GM19438 (cell line): ENCODE results near the gene GOSR2.
"Not testable (repeated sequence)": the region's sequence is repeated elsewhere in the genome, so short reads cannot be mapped to it uniquely, and the experiment has no call there.

ENCODE experiments used
- ATAC-seq: cut with Tn5 transposase; IDR thresholded peaks from one replicate; pipeline ENCODE4 v1.9.1; 2021; ENCODE audit warnings: low read depth; ENCODE audit not compliant: unreplicated experiment

GOSR2 gene

DNA sequence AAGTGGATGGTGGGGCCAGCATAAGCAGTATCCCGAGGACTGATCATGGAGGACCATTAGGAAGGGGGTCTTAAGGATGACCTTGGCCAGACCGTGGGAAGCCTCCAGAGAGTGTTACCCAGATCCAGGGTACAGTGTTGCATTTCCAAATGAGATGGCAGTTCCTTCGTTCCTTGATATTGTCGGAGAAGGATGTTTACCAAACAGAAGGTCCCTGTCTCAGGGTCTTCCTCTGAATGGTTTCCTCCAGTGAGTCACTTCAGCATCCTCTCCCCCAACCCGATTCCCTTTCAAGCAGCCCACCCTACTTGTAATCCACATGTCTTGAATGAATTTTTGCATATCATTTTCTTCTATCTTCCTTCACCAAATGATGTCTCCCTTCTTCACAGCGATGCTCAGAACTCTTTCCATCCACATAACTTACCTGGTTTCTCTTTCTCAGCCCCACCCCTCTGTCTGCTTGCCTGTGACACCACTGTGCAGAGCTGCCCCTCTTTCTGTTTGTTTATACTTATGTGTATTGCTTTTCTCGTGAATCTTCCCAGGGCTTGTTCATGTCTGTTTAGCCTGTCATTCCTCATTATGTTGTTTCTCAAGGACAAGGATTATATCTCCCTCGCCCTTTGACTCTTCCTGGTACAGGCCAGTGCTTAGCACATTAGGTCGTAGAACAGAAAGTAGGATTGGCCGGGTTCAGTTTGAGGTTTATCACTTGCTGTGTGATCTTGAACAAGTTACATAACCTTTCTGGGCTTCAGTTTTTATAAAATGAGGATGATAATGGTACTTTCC, 5.7 kb downstream of the GOSR2 start:
- ATAC-seq = no peak

DNA sequence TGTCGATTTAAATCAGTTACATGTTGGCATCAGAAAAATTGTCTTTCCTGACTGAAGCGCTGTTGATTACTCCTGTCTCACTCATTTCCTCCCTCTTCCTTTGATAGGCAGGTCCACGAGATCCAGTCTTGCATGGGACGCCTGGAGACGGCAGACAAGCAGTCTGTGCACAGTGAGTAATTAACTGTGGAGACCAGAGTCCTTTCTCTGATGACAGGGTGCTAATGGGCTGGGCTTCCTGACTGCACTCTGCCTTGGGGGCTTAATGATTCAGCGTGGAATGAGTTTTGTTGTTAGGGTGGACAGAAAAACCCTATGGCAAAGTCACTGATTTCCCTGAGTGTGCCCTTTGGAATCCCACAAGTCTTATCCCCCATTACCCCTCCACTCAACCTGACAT, 6.5 kb downstream of the GOSR2 start:
- no peak for ATAC-seq

DNA sequence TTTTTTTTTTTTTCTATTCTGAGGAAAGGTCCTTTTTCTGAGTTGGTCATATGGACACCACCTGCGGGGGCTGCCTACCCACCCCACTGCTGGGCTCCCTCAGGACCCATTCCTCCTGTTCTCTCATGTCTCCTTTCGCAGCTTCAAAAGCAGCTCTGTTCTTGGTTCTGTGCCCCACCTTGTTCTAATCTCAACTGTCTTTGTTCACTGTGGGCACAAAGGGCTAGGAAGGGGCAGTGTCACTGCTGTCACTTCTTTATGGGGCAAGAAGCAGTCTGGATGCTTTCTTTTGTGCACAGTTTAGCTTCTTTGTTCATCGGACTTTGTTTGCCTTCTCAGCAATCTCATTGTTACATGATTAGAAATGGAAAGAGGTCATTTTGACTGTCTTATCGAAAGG, 7.1 kb downstream of the GOSR2 start:
- no peak for ATAC-seq

DNA sequence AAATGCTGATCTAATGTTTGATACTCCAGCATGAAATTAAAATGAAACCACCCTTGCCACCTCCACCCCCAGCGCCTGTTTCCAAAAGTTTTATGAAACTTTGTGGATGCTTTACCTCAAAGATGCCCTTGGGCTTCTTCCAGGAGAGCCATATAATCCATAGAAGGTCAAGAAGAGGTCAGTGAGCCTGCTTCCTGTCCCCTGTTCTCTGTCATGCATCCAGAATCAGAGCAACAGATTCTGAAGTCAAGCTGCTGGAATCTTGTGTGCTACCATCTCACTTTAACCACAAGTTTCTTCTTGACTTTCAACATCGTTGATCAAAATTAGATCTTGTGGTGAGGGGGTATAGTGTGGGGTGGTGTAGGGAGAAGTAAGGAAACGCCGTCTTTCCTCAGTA, 8.6 kb downstream of the GOSR2 start:
- ATAC-seq = no peak

DNA sequence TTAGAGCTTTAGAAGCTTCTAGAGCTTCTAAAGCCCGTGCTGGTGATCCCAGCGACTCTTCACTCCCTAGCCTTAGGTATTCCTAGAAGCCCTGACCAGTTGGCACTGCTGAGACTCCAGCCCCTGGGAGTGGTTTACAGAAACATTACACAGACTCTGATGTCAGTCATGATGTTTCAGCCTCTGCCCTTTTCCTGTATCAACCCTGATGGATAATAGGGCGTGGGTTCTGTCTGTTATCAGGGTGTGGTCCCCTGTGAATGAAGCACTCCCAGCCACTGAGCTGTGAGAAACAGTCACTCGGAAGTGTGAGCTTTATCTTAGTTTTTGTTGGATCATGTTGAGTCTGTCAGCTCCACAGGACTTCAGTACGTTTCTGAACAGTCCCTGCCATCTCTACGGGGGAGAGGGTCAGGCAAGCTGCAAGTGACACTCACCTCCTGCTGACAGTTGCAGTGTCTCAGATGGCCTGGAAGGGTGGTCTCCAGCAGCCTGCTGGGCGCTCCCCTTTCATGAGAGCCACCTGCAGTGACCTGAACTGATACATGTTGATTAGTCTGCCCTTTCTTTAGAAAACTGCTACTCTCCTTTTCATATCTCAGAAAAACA, 12.8 kb downstream of the GOSR2 start:
- ATAC-seq = no peak

DNA sequence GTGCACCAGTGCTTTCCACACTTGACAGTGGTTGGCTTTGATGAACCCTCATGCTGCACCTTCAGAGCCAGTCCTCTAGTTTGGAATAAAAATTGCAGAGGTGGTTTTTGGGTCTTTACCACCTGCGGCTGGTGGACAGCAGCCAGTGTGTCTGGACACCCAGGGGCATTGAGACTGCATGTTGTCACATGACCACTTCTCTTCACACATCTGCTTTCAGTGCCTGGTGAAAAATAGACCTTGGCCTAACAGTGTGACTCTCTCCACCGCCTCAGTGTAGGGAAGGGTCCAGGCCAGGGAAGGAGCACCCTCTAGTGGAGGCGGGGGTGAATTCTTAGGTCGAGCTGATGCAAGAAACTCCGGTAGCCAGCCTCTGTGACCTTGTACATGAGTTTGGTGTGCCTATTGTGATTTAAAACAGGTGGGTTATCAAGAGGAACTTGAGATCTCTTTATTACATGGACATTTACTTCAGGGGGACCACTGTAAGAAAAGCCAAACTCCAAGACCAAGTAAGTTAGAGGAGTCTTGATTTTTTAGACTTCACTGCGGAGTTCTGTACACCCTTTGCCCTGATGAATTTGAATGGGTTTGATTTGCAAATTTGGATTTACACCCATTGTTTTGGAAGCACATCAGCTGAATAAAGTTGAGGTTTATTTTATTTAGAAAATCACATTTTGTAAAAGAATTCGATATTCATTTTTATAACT, 17.9 kb downstream of the GOSR2 start:
- no peak for ATAC-seq

DNA sequence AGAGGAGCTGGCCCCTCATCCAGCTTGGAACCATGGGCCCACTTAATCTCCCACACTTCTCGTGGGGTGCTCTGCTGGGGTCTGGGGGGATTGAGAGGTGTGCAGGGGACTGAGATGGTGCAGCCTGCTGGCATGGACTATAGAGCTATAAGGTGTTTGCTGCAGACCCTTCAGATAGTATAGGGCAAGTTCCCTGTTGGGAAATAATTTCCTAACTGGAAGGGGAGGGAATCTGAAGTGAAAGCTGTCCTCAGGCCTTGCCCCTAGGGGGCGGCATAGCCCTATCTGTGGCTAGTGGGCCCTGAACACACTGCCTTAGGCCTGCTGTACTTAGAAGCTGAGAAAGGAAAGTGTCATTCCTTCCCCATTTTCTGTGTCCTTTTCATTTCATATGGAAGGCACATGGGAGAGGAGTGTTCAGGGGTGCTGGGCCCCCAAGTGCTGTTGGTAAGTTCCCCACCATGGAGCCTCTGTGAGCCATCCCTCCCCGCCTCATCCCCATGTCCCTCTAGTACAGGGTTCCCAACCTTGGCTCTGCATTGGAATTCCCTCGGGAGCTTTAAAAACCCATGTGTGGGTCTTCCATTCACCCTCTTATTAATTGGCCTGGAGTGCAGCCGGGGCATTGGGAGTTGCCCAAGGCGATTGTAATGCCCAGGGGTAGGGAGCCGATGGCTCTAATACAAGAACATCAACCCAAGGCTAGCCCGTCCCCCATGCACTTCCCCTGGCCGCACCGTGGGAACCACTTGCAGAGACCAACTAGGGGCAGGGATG, 19.7 kb downstream of the GOSR2 start:
- no peak for ATAC-seq

DNA sequence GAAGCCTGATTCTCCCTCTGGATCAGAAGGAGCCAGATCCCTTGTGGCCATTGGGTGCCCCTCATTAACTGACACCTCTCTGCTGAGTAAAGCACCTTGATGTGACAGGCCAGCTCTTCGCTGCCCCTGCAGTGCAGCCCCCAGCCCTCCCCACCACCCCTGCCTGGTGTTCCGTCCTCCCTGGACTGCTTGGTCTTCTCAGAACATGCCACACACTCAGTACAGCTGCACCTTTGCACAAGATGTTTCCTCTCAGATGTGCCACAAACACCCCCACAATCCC, 20.2 kb downstream of the GOSR2 start:
- ATAC-seq = no peak

DNA sequence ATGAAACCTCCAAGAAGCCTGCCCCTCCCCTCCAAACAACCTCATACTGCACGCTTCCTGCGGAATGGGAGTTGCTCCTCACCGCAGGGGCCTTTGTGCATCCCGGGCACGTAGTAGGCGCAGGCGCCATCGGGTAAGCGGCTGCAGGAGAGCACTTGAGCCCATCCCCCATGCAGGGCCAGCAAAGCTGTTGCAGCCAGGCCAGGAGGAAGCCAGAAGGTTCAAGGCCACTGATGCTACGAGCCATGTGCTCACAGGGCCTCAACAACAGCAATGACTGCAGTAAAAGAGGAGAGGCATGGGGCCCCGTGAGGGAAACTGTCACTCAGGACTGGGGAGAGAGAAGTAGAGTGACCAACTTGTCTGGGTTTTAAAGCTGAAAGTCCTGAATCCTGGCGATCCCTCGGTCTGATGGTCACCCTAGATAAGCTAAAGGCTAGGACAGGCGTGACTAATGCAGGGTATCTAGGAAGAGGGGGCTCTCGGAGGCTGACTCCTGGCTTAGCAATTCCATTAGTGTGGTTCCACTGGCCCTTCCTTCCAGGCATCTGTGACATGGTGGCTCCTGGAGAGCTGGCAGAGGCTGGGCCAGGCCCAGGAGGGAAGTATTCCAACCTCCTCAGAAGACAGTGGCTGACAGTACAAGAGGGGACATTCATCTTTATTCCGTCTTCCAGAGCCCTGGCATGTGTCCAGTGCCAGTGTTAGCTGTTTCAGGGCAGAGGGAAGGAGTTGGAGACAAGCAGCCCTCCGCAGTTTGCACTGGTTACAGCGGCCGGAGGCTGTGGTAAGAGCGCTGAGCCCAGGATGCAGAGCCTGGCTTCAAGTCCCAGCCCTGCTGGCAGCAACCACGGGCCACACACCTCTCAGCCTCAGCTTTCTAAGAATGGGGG, 20.8 kb downstream of the GOSR2 start:
- no peak for ATAC-seq

DNA sequence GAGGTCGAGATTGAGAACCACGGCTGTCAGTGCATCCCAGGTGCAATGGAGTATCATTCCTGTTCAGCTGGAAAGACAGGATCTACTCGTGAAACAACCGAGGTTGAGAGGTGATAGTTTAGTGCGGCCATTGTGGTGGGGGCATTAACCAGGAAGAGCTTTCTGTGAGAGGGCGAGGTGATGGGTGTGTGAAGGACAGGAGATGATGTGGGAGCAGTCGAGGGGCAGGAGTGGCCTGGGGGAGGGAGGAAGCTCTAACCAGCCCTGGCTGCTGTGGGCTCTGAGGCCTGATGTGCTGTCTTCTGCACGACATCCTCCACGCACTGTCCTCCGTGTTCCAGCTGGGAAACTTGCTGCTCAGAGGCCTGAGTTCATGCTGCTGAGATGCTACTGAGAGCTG, 22.0 kb downstream of the GOSR2 start:
- ATAC-seq = no peak

DNA sequence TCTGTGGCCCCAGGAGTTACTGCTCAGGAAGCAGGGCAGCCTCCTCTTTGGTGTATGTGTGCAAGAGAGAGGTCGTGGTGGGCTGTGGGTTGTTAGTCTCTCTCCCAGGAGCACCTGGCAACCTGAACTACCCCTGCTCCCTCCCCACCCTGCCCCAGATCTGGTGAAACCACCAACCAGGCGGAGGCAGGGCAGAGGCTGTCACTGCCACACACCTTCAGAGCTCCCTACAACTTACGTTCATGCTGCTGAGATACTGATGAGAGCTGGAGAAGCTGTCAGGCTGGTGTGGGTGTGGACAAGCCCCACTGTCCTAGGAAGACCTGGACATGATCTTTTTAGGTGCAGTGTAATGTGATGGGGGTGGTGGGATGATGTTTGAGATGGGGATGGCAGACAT, 24.3 kb downstream of the GOSR2 start:
- ATAC-seq = no peak

DNA sequence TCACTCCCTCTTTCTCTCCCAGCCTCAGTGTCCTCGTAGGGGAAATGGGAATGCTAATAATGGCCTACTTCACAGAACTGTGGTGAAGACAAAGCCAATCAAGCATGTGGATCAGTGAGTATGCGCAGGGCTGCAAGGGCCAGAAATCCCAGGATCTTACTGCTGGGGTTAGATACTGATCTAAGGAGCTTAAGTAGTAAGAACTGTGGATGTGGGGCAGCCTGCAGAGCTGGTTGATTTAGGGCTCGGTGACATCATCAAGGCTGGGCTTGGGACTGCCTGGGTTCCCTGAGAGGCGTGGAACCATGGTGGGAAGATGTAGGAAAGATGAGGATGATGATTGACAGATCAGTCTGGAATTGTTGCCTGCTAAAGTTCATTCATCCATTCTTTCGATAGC, 25.6 kb downstream of the GOSR2 start:
- ATAC-seq = no peak

DNA sequence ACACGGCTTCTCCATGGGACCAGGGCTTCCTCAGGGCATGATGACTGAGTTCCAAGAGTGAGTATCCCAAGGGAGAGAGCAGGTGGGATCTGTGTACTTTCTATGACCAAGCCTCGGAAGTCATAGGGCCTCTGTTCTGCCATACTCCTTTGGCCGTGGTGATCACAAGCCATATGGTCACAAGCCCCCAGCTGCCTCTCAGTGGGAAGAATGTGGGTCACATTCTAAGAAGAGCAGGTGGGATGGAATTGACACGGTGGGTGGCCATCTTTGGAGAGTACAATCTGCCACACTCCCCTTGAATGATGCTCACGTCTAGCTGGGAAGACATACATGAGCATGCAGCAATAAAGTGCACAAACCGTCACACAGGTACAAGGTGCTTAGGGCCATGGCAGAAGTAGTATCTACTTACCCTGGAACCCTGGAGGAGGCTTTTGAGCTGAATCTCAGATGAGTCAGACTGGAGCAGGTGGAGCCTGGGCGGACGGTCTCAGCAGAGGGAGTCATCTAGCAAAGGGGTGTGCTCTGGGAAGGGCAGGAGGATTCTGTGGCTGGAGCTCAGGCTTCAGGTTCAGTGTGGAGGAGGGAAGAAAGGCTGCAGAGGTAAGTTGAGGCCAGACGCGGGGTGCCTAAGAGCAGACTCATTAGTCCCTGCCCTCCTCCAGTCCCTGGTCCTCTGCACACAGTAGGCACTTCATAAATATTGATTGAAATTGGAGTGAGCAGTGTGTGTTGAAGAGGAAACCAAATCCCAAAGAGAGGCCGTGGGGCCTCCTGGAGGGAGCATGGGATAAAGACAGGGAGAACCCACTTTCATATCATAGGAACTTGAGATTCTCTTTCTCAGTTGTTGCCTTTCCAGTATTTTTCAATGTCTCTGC, 26.6 kb downstream of the GOSR2 start:
- no peak for ATAC-seq

DNA sequence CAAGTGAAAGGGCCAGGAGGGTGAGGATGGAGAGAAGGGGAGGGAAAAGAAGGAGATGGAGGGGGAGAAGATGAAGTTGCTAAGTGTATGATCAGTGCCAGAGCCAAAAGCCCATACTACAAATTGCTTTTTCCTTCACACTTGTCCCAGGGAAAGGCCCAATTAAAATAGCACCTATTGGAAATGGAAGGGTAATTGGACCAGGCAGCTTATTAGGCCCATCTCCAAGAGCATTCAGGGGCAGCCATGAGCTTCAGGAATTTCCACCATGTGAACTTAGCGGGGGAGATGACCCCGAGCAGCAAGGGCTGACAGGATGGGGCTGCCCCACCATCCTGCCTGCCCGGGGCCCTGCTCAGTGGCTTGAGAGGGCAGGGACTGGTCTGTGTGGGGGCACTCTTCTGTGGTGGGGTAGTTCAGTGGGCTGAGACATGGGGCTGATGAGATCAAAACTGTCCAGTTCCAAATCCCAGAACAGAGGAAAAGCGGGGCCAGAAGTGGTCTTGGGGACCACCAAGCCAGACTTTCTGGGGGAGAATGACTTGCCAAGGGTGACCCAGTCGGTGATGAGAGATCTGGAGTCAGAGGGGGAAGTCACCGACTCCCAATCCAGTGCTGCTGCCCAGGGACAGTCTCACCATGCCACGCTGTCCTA, 27.5 kb downstream of the GOSR2 start:
- no peak for ATAC-seq

DNA sequence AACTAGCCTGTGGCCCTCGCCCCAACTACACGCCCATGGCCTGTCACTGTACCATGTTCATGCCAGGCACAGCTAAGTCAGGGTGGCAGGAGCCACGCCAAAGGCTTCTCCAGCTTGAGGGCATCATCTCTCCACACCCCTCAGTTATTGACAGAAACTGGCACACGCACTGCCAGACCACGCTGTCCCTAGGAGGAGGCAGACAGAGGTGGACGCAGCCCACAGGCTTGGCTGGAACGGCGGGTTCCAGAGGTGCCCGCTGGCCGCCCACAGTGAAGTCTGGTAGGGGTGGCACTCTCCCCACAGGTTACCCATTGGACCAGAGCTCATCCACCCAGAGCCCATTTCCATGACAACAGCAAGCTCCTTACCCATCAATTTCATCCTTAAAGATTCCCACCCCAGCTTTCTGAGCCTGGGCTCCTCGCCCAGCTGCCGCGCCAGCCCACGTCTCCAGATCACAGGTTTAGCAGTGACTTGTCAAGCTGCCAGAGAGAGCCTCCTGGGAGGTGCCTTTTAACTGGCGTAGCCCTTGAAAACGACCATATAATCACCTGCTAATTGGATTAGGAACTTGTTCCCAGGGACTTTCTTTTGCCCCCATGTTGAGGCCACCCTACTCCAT, 28.1 kb downstream of the GOSR2 start:
- ATAC-seq = no peak

DNA sequence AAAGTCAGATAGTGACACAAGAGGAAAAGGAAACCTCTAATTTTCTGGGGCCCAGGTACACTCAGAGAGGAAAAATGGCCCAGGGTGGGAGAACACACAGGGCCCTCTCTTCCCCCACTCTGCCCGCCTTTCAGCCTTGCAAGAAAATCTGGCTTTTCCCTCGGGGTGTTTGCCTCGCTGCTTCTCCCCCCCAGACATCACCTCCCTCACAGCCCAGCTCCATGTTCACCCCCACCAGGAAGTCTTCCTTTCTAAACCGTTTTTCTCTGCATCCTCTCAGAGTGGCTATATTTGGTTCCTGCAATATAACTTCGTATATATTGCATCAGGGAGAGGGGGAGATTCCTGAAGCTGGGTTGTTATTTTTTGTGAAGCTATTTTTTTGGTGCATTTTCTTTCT, 28.7 kb downstream of the GOSR2 start:
- ATAC-seq = no peak

DNA sequence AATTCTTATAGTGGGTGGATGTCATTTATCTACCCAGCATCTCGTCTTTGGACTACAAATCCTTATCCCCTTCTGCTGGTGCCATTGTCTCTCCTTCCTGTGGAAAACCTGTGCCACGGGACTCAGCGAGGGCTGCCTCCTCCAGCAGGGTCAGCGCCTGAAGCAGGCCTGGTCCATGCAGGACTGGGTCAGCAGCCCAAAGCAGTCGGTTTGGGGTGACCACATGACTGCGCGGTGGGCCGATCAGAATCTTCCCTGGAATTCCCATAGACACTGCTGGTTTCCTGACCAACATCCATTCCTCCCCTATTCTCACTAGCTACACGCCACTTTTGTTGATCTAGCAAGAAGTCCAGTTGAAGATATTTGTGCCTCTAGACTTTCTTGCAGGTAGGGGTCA, 29.2 kb downstream of the GOSR2 start:
- no peak for ATAC-seq

DNA sequence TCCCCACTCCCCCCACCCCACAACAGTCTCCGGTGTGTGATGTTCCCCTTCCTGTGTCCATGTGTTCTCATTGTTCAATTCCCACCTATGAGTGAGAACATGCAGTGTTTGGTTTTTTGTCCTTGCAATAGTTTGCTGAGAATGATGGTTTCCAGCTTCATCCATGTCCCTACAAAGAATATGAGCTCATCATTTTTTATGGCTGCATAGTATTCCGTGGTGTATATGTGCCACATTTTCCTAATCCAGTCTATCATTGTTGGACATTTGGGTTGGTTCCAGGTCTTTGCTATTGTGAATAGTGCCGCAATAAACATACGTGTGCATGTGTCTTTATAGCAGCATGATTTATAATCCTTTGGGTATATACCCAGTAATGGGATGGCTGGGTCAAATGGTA, 30.2 kb downstream of the GOSR2 start:
- ATAC-seq = not testable (repeated sequence)
